Body of pancreas (tissue), 4 donors: ENCODE results near the gene DUOXA2.

ENCODE experiments used
- CTCF ChIP-seq, 7 experiments: fragments of 450-650 bp in 4 of 7; fragments of 200-600 bp in 3 of 7; sonication (generic) in 3 of 7; IDR thresholded peaks; one replicate each; pipeline ENCODE4 v1.5.1; 2016 to 2019; ENCODE audit warnings: antibody characterized with exemption in 7 of 7
- POLR2A ChIP-seq, 3 donors: fragments of 450-650 bp; IDR thresholded peaks; one replicate each; pipeline ENCODE4 v1.6.1; 2016; ENCODE audit warnings: antibody characterized with exemption in 3 of 3, mild to moderate bottlenecking in 2 of 3

- TF ChIP-seq CTCF (IDR thresholded peaks at IDR 0.05) = no peak
- TF ChIP-seq POLR2A (IDR thresholded peaks at IDR 0.05) = no peak
Measured at GRCh38 chr15:45139770-45140169, 25.6 kb downstream of the DUOXA2 start.
